SK-N-SH (cell line): ENCODE data around the gene ANKMY1. TPM values are rescaled to one million over a fixed set of nuclear protein-coding genes. Genes with fewer than 3 reads are reported as not detected.

Experiments
- CTCF ChIA-PET: fragments of 300-600, 350-600 bp; formaldehyde crosslinking; extraction: SDS; loops from one replicate; lab custom pipeline; 2021; lab: Yijun Ruan, JAX
- POLR2A ChIA-PET: fragments of 350-600 bp; sonication (Branson Sonifier 250); formaldehyde crosslinking; extraction: SDS; loops from one replicate; lab custom pipeline; 2020; ENCODE audit warnings: antibody characterized with exemption, inconsistent platforms; lab: Yijun Ruan, JAX
- DNase-seq: peaks from one replicate; pipeline ENCODE4 v3.0.0; 2012
- H2AFZ ChIP-seq: fragments of 200-600 bp; sonication (generic); 2 replicates; pipeline ENCODE4 v1.8.1; 2016; ENCODE audit warnings: antibody characterized with exemption, mild to moderate bottlenecking, low read depth
- H3F3A ChIP-seq: fragments of 200-600 bp; sonication (generic); replicated peaks from 2 replicates; pipeline ENCODE3; 2016; ENCODE audit warnings: antibody characterized with exemption, mild to moderate bottlenecking; ENCODE audit not compliant: insufficient read depth
- H3K27ac ChIP-seq, 2 experiments: fragments of 200-500 bp in 1 of 2; fragments of 200-600 bp in 1 of 2; sonication (Bioruptor generic) in 1 of 2; sonication (generic), shearing (Covaris generic) in 1 of 2; 2 replicates each; pipeline versions ENCODE4 v1.5.1 to v1.6.1; 2014 to 2016; ENCODE audit warnings: low read depth in 2 of 2, inconsistent platforms in 1 of 2, low read length in 1 of 2, mild to moderate bottlenecking in 1 of 2, mixed read lengths in 1 of 2
- H3K27me3 ChIP-seq: fragments of 200-600 bp; sonication (generic), shearing (Covaris generic); 2 replicates; pipeline ENCODE4 v1.6.1; 2016; ENCODE audit warnings: mixed run types; ENCODE audit not compliant: insufficient read depth
- H3K36me3 ChIP-seq, 2 experiments: fragments of 200-500 bp in 1 of 2; fragments of 200-600 bp in 1 of 2; sonication (Bioruptor generic) in 1 of 2; sonication (generic) in 1 of 2; replicated peaks in 1 of 2; 2 replicates each; pipeline versions ENCODE3 to v1.5.1; 2014 to 2016; ENCODE audit warnings: low read length in 1 of 2, mild to moderate bottlenecking in 1 of 2; ENCODE audit not compliant: insufficient read depth in 2 of 2, control insufficient read depth in 1 of 2
- H3K4me1 ChIP-seq, 2 experiments: fragments of 200-500 bp in 1 of 2; fragments of 200-600 bp in 1 of 2; sonication (Bioruptor generic) in 1 of 2; sonication (generic), shearing (Covaris generic) in 1 of 2; 2 replicates each; pipeline versions ENCODE4 v1.5.1 to v1.6.1; 2014 to 2016; ENCODE audit warnings: low read depth in 1 of 2, low read length in 1 of 2, mixed run types in 1 of 2; ENCODE audit not compliant: insufficient read depth in 2 of 2, control insufficient read depth in 1 of 2
- H3K4me2 ChIP-seq: fragments of 200-600 bp; sonication (generic), shearing (Covaris generic); 2 replicates; pipeline ENCODE4 v1.6.1; 2017; ENCODE audit warnings: mixed run types
- H3K4me3 ChIP-seq, 2 experiments: fragments of 200-500 bp in 1 of 2; fragments of 200-600 bp in 1 of 2; sonication (Bioruptor generic) in 1 of 2; sonication (generic), shearing (Covaris generic) in 1 of 2; 2 replicates each; pipeline versions ENCODE4 v1.5.1 to v1.8.1; 2014 to 2016; ENCODE audit warnings: low read depth in 2 of 2, inconsistent platforms in 1 of 2, low read length in 1 of 2, mild to moderate bottlenecking in 1 of 2, mixed read lengths in 1 of 2, moderate library complexity in 1 of 2
- H3K79me2 ChIP-seq: fragments of 200-600 bp; sonication (generic); 2 replicates; pipeline ENCODE4 v1.8.1; 2017; ENCODE audit warnings: mild to moderate bottlenecking; ENCODE audit not compliant: insufficient read depth
- H3K9ac ChIP-seq: fragments of 200-600 bp; sonication (generic); 2 replicates; pipeline ENCODE4 v1.6.1; 2017; ENCODE audit warnings: mixed run types
- H3K9me2 ChIP-seq: fragments of 200-600 bp; sonication (generic); 2 replicates; pipeline ENCODE4 v1.6.1; 2017; ENCODE audit warnings: mixed run types
- H3K9me3 ChIP-seq: fragments of 200-600 bp; sonication (generic); 2 replicates; pipeline ENCODE4 v1.6.1; 2017; ENCODE audit warnings: mixed run types, mild to moderate bottlenecking, moderate library complexity
- H4K20me1 ChIP-seq: fragments of 200-600 bp; sonication (generic); 2 replicates; pipeline ENCODE4 v1.6.1; 2017; ENCODE audit warnings: mild to moderate bottlenecking, mixed run types; ENCODE audit not compliant: insufficient read depth
- CTCF ChIP-seq: fragments of 200-600 bp; sonication (generic); IDR thresholded peaks from 2 replicates; pipeline ENCODE4 v1.6.1; 2017; ENCODE audit warnings: antibody characterized with exemption, mild to moderate bottlenecking, moderate library complexity
- EZH2phosphoT487 ChIP-seq: fragments of 200-600 bp; sonication (generic); IDR thresholded peaks from 2 replicates; pipeline ENCODE4 v1.6.1; 2017; ENCODE audit warnings: low read depth, mixed run types, mild to moderate bottlenecking, antibody characterized with exemption, moderate library complexity, borderline replicate concordance
- FOXJ3 ChIP-seq: sonication (generic); formaldehyde crosslinking; IDR thresholded peaks from 2 replicates; pipeline ENCODE4 v1.5.1; 2020; ENCODE audit warnings: mild to moderate bottlenecking, missing genetic modification reagents
- IRF3 ChIP-seq: fragments of 150-350 bp; IDR thresholded peaks from 2 replicates; pipeline ENCODE4 v1.6.1; 2016; ENCODE audit warnings: mild to moderate bottlenecking, low read depth, low read length
- JUND ChIP-seq: IDR thresholded peaks from 2 replicates; pipeline ENCODE4 v1.4.0; 2012
- MAX ChIP-seq: IDR thresholded peaks from 2 replicates; pipeline ENCODE4 v1.4.0; 2012; ENCODE audit warnings: low read depth
- NRF1 ChIP-seq: IDR thresholded peaks from 2 replicates; pipeline ENCODE4 v1.6.1; 2012; ENCODE audit warnings: low read depth, mild to moderate bottlenecking, low read length
- PBX3 ChIP-seq: IDR thresholded peaks from 2 replicates; pipeline ENCODE4; 2012
- POLR2AphosphoS5 ChIP-seq: IDR thresholded peaks from 2 replicates; pipeline ENCODE4 v1.6.1; 2012; ENCODE audit warnings: low read depth, low read length
- RXRA ChIP-seq: IDR thresholded peaks from 2 replicates; pipeline ENCODE4 v1.4.0; 2012; ENCODE audit warnings: low read depth, mild to moderate bottlenecking, borderline replicate concordance
- SIN3A ChIP-seq: IDR thresholded peaks from 2 replicates; pipeline ENCODE4 v1.6.1; 2012; ENCODE audit warnings: low read depth, mild to moderate bottlenecking, low read length, moderate library complexity, borderline replicate concordance
- SMC3 ChIP-seq: IDR thresholded peaks from 2 replicates; pipeline ENCODE4 v1.6.1; 2012; ENCODE audit warnings: low read depth, low read length, improper control_type of control experiment
- TAF1 ChIP-seq: IDR thresholded peaks from 2 replicates; pipeline ENCODE4 v1.6.1; 2012; ENCODE audit warnings: low read depth, mild to moderate bottlenecking, low read length, moderate library complexity, borderline replicate concordance
- WGBS: methylation state at CpG from one replicate; pipeline ENCODE4 v1.1.6; 2017; ENCODE audit warnings: low lambda C conversion rate; 5-methylcytosine and 5-hydroxymethylcytosine counted together
- polyA plus RNA-seq, 3 experiments: library from polyadenylated mRNA; depleted of rRNA; stranded (reverse); fragments of >200 nt; gene quantifications; 2 replicates each; pipeline ENCODE4 v1.2.3, GENCODE V29; 2012
- TF ChIP-seq, protein P1 (sequence below): IDR thresholded peaks from 2 replicates; pipeline ENCODE4 v1.6.1; 2012; ENCODE audit warnings: mild to moderate bottlenecking, low read depth, low read length, moderate library complexity

ANKMY1 gene
- polyA plus RNA-seq, 1 of the 3 experiments (the other 2 are of a cell fraction), result 12.1 TPM

DNA sequence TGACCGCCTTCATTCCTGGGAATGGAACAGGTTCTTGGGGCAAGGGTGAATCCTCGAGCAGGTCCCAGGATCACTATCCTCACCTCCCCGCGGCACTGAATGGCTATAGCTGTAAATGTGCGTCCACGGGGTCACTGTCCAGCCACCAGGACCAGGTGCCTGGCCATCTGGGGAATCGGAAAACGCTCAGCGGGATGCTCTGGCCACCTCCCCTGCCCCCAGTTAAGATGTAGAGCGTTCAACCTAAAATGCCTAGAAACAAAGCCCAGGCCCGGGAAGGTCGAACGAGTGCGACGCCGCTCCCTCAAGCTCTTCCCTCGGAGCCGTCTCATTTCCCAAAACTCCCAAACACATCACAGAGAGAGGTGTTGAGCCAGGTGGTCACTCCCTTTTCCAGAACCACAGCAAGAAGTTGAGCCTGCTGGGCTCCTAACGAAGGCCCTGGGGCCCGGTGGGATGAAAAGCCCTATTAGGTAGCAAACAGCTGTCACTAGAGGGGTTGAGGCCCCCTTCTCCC lies 28.0 kb upstream of the ANKMY1 start (continued):
- TF ChIP-seq SIN3A (no peak), NRF1 (no peak)

GRCh38 chr2:240585101-240585500 lies 27.3 kb upstream of the ANKMY1 start:
- H3K27ac ChIP-seq, result no peak overlapping the region; a peak in 1 of 4 replicates
- peak overlapping the region; percentile 93 for H3K9ac ChIP-seq
- no peak for DNase-seq
- no peak overlapping the region for H2AFZ ChIP-seq
- ChIA-PET CTCF (interaction anchor here (1.2 to 5.7 kb wide), 4 partner anchors 19 to 564 kb away, joined by 3 to 31 read pairs (median 4); no protein-coding TSS in a partner anchor), POLR2A (interaction anchor here (0.8 to 3.2 kb wide), 4 partner anchors 13 to 24 kb away, joined by 3 to 25 read pairs (median 12); partner anchors contain the start of genes DUSP28 and RNPEPL1)
- H3K4me1 ChIP-seq, result peaks cover 17 to 31% of the 10 kb centered on the region in 2 experiments; a peak in 3 of 4 replicates
- peak overlapping the region; percentile 96 to 100 for H3K4me3 ChIP-seq
- peaks cover 27% of the 10 kb centered on the region for H4K20me1 ChIP-seq
- peaks cover 8 to 16% of the 10 kb centered on the region in 2 experiments for H3K36me3 ChIP-seq
- peak overlapping the region; percentile 95 for H3K4me2 ChIP-seq
- H3K79me2 ChIP-seq, result peaks cover 93% of the 10 kb centered on the region
- no peaks in the 10 kb centered on the region for H3K9me3 ChIP-seq
- no peaks in the 10 kb centered on the region for H3K27me3 ChIP-seq
- TF ChIP-seq NRF1 (no peak), SMC3 (no peak), IRF3 (no peak), POLR2AphosphoS5 (no peak), EZH2phosphoT487 (no peak), SIN3A (no peak), CTCF (no peak), JUND (no peak), MAX (no peak), TAF1 (no peak), RXRA (no peak), FOXJ3 (no peak), PBX3 (no peak)
- TF ChIP-seq, protein P1, sequence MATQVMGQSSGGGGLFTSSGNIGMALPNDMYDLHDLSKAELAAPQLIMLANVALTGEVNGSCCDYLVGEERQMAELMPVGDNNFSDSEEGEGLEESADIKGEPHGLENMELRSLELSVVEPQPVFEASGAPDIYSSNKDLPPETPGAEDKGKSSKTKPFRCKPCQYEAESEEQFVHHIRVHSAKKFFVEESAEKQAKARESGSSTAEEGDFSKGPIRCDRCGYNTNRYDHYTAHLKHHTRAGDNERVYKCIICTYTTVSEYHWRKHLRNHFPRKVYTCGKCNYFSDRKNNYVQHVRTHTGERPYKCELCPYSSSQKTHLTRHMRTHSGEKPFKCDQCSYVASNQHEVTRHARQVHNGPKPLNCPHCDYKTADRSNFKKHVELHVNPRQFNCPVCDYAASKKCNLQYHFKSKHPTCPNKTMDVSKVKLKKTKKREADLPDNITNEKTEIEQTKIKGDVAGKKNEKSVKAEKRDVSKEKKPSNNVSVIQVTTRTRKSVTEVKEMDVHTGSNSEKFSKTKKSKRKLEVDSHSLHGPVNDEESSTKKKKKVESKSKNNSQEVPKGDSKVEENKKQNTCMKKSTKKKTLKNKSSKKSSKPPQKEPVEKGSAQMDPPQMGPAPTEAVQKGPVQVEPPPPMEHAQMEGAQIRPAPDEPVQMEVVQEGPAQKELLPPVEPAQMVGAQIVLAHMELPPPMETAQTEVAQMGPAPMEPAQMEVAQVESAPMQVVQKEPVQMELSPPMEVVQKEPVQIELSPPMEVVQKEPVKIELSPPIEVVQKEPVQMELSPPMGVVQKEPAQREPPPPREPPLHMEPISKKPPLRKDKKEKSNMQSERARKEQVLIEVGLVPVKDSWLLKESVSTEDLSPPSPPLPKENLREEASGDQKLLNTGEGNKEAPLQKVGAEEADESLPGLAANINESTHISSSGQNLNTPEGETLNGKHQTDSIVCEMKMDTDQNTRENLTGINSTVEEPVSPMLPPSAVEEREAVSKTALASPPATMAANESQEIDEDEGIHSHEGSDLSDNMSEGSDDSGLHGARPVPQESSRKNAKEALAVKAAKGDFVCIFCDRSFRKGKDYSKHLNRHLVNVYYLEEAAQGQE, result no peak
- H3F3A ChIP-seq, result peaks cover 3% of the 10 kb centered on the region
- 55% methylated on average over 6 of the region's 6 CpGs for WGBS
- no peaks in the 10 kb centered on the region for H3K9me2 ChIP-seq
